ENCODE measurements around the gene PRXL2C.

PRXL2C gene

GRCh38 chr9:96607971-96608370 is 47.1 kb downstream of the PRXL2C start:
- Mint-ChIP-seq H3K36me3 (ENCODE audit: low read depth) (no peaks in the 10 kb centered on the region), H3K4me3 (no peak overlapping the region), H3K27me3 (peaks cover 49% of the 10 kb centered on the region), H3K27ac (no peak overlapping the region), H3K4me1 (ENCODE audit: low read depth) (no peaks in the 10 kb centered on the region), H3K9me3 (no peaks in the 10 kb centered on the region)

- Mint-ChIP-seq H3K36me3 (ENCODE audit: low read depth) (no peaks in the 10 kb centered on the region), H3K27ac (no peak overlapping the region), H3K4me1 (ENCODE audit: low read depth) (no peaks in the 10 kb centered on the region), H3K27me3 (peaks cover 28% of the 10 kb centered on the region), H3K4me3 (no peak overlapping the region), H3K9me3 (no peaks in the 10 kb centered on the region)
Observed at GRCh38 chr9:96605328-96605727, 49.8 kb downstream of the PRXL2C start.

GRCh38 chr9:96604004-96604319 is 51.2 kb downstream of the PRXL2C start:
- Mint-ChIP-seq H3K27me3 (peaks cover 18% of the 10 kb centered on the region), H3K9me3 (no peaks in the 10 kb centered on the region), H3K4me3 (no peak overlapping the region), H3K4me1 (ENCODE audit: low read depth) (no peaks in the 10 kb centered on the region), H3K36me3 (ENCODE audit: low read depth) (no peaks in the 10 kb centered on the region), H3K27ac (no peak overlapping the region)

DNA sequence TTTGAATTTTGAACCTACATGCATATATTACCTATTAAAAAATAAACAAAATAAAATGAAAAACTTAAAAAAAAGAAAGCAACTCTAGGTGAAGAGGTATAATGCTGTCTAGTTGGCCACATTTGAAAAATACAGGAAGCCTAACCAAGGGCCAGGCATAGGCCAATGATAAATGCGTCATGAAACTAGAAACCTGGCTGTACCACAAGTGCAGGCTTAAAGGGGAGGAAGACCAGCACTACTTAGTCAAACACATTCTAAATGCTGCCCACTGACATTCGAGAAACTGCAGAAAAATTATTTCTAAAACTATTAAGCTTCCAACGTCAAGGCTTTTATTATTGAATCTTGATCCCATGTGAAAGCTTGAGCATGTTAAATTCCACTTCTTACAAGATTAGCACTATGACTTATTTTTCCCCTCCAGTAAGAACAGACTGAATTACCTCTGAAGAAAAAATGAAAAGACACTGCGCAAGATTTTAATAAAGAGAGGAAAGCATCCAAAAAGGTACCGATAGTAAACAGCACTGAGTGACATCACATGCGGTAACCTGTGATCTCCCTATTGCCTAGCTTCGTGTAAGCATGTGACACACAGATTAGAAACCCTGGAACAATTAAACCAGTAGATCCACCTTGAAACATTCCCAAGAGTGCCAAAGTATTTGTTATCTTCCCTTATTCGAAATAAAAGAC is 51.7 kb downstream of the PRXL2C start:
- H3K27ac Mint-ChIP-seq: no peak overlapping the region
- H3K4me1 Mint-ChIP-seq (ENCODE audit: low read depth): no peaks in the 10 kb centered on the region
- H3K9me3 Mint-ChIP-seq: no peaks in the 10 kb centered on the region
- H3K36me3 Mint-ChIP-seq (ENCODE audit: low read depth): no peaks in the 10 kb centered on the region
- no peak overlapping the region for H3K4me3 Mint-ChIP-seq
- H3K27me3 Mint-ChIP-seq: peaks cover 13% of the 10 kb centered on the region

- Mint-ChIP-seq H3K27ac (no peak overlapping the region), H3K4me1 (ENCODE audit: low read depth) (no peaks in the 10 kb centered on the region), H3K4me3 (no peak overlapping the region), H3K9me3 (no peaks in the 10 kb centered on the region), H3K36me3 (ENCODE audit: low read depth) (no peaks in the 10 kb centered on the region), H3K27me3 (peaks cover 18% of the 10 kb centered on the region)
Observed at GRCh38 chr9:96599298-96599697, 55.8 kb downstream of the PRXL2C start.

GRCh38 chr9:96596601-96597111 is 58.5 kb downstream of the PRXL2C start:
- no peaks in the 10 kb centered on the region for H3K36me3 Mint-ChIP-seq (ENCODE audit: low read depth)
- H3K4me3 Mint-ChIP-seq: no peak overlapping the region
- no peaks in the 10 kb centered on the region for H3K9me3 Mint-ChIP-seq
- H3K4me1 Mint-ChIP-seq (ENCODE audit: low read depth): no peaks in the 10 kb centered on the region
- peaks cover 18% of the 10 kb centered on the region for H3K27me3 Mint-ChIP-seq
- no peak overlapping the region for H3K27ac Mint-ChIP-seq
